BE2C (cell line): ENCODE data around the gene PRCD.
A peak's percentile ranks its signal among the peaks of the same experiment; 100 is the strongest.
"Not testable (repeated sequence)": the region's sequence is repeated elsewhere in the genome, so short reads cannot be mapped to it uniquely, and the experiment has no call there.

Experiments used
- DNase-seq: peaks from one replicate; pipeline ENCODE4 v3.0.0-alpha.2; 2020
- H3K27me3 ChIP-seq: fragments of 250-450 bp; sonication (Bioruptor Pico); 2 replicates; pipeline ENCODE4 v1.5.1; 2020; ENCODE audit warnings: mild to moderate bottlenecking
- H3K36me3 ChIP-seq: fragments of 250-450 bp; sonication (Bioruptor Pico); 2 replicates; pipeline ENCODE4 v1.5.1; 2020; ENCODE audit warnings: mild to moderate bottlenecking
- H3K4me1 ChIP-seq: fragments of 250-450 bp; sonication (Bioruptor Pico); 2 replicates; pipeline ENCODE4 v1.5.1; 2020
- H3K4me3 ChIP-seq: 2 replicates; pipeline ENCODE4 v1.5.1; 2011; ENCODE audit warnings: low read depth, low read length
- H3K9me3 ChIP-seq: fragments of 250-450 bp; sonication (Bioruptor Pico); 2 replicates; pipeline ENCODE4 v1.5.1; 2020
- CTCF ChIP-seq: IDR thresholded peaks from 2 replicates; pipeline ENCODE4 v1.5.1; 2012; ENCODE audit warnings: mild to moderate bottlenecking, low read depth, low read length

The PRCD gene

GRCh38 chr17:76512366-76513305, 27.2 kb upstream of the PRCD start:
- Histone ChIP-seq H3K9me3 (no peaks in the 10 kb centered on the region), H3K4me3 (no peak overlapping the region), H3K27me3 (no peaks in the 10 kb centered on the region), H3K36me3 (no peaks in the 10 kb centered on the region), H3K4me1 (no peaks in the 10 kb centered on the region)
- no peak for DNase-seq
- TF ChIP-seq CTCF: no peak

- Histone ChIP-seq H3K36me3 (no peaks in the 10 kb centered on the region), H3K27me3 (no peaks in the 10 kb centered on the region), H3K9me3 (no peaks in the 10 kb centered on the region), H3K4me3 (no peak overlapping the region), H3K4me1 (no peaks in the 10 kb centered on the region)
- DNase-seq: no peak
- no peak for TF ChIP-seq CTCF
These were observed 26.5 kb upstream of the PRCD start for GRCh38 chr17:76513306-76513692.

GRCh38 chr17:76514355-76514754, 25.5 kb upstream of the PRCD start:
- H3K9me3 ChIP-seq, H3K27me3 ChIP-seq, H3K4me3 ChIP-seq, H3K4me1 ChIP-seq, H3K36me3 ChIP-seq, DNase-seq: not testable (repeated sequence)

GRCh38 chr17:76515274-76515949, 24.4 kb upstream of the PRCD start:
- Histone ChIP-seq H3K4me1 (no peaks in the 10 kb centered on the region), H3K36me3 (no peaks in the 10 kb centered on the region), H3K27me3 (no peaks in the 10 kb centered on the region), H3K9me3 (no peaks in the 10 kb centered on the region), H3K4me3 (no peak overlapping the region)
- TF ChIP-seq CTCF: no peak
- no peak for DNase-seq

GRCh38 chr17:76517638-76518038, 22.2 kb upstream of the PRCD start:
- Histone ChIP-seq H3K4me1 (no peaks in the 10 kb centered on the region), H3K9me3 (no peaks in the 10 kb centered on the region), H3K36me3 (no peaks in the 10 kb centered on the region), H3K27me3 (no peaks in the 10 kb centered on the region), H3K4me3 (no peak overlapping the region)
- DNase-seq: peak; percentile 5
- no peak for TF ChIP-seq CTCF

- no peak for TF ChIP-seq CTCF
- DNase-seq: peak; percentile 4
These were observed 20.5 kb upstream of the PRCD start for GRCh38 chr17:76519048-76519966.

More at GRCh38 chr17:76519048-76519966, 20.5 kb upstream of the PRCD start:
- Histone ChIP-seq H3K27me3 (no peaks in the 10 kb centered on the region), H3K36me3 (no peaks in the 10 kb centered on the region), H3K9me3 (no peaks in the 10 kb centered on the region), H3K4me3 (no peak overlapping the region), H3K4me1 (peaks cover 6% of the 10 kb centered on the region)
